Parathyroid adenoma (tissue), 2 donors: ENCODE measurements around the gene SREBF1.

Experiments used
- H2AFZ ChIP-seq: fragments of 300-600 bp; sonication (generic); one replicate; pipeline ENCODE4 v1.7.0; 2017; ENCODE audit warnings: antibody characterized with exemption, mild to moderate bottlenecking
- H3K27ac ChIP-seq: fragments of 300-600 bp; sonication (generic); one replicate; pipeline ENCODE4 v1.7.0; 2017
- H3K27me3 ChIP-seq: fragments of 300-600 bp; sonication (generic); one replicate; pipeline ENCODE4 v1.7.0; 2017; ENCODE audit warnings: low read length; ENCODE audit not compliant: control insufficient read depth, insufficient read depth
- H3K36me3 ChIP-seq: fragments of 300-600 bp; sonication (generic); one replicate; pipeline ENCODE4 v1.7.0; 2017; ENCODE audit warnings: low read length; ENCODE audit not compliant: control insufficient read depth, insufficient read depth
- H3K4me1 ChIP-seq: fragments of 300-600 bp; sonication (generic); one replicate; pipeline ENCODE4 v1.7.0; 2017; ENCODE audit warnings: control low read depth
- H3K4me2 ChIP-seq: fragments of 300-600 bp; sonication (generic); one replicate; pipeline ENCODE4 v1.7.0; 2017; ENCODE audit warnings: low read length
- H3K4me3 ChIP-seq: fragments of 300-600 bp; sonication (generic); one replicate; pipeline ENCODE4 v1.7.0; 2017; ENCODE audit warnings: low read depth, low read length
- H3K79me2 ChIP-seq: fragments of 300-600 bp; sonication (generic); one replicate; pipeline ENCODE4 v1.7.0; 2017; ENCODE audit warnings: control low read depth
- H3K9ac ChIP-seq: fragments of 300-600 bp; sonication (generic); one replicate; pipeline ENCODE4 v1.7.0; 2017; ENCODE audit warnings: mild to moderate bottlenecking
- H3K9me3 ChIP-seq: fragments of 300-600 bp; sonication (generic); one replicate; pipeline ENCODE4 v1.7.0; 2017; ENCODE audit warnings: low read length; ENCODE audit not compliant: control insufficient read depth
- TF ChIP-seq, protein P1 (sequence below): fragments of 300-600 bp; sonication (generic); IDR thresholded peaks from one replicate; pipeline ENCODE4 v1.7.0; 2017; ENCODE audit warnings: antibody characterized with exemption, mild to moderate bottlenecking
- donor health status: primary hyperparathyroidism.

Gene SREBF1

DNA sequence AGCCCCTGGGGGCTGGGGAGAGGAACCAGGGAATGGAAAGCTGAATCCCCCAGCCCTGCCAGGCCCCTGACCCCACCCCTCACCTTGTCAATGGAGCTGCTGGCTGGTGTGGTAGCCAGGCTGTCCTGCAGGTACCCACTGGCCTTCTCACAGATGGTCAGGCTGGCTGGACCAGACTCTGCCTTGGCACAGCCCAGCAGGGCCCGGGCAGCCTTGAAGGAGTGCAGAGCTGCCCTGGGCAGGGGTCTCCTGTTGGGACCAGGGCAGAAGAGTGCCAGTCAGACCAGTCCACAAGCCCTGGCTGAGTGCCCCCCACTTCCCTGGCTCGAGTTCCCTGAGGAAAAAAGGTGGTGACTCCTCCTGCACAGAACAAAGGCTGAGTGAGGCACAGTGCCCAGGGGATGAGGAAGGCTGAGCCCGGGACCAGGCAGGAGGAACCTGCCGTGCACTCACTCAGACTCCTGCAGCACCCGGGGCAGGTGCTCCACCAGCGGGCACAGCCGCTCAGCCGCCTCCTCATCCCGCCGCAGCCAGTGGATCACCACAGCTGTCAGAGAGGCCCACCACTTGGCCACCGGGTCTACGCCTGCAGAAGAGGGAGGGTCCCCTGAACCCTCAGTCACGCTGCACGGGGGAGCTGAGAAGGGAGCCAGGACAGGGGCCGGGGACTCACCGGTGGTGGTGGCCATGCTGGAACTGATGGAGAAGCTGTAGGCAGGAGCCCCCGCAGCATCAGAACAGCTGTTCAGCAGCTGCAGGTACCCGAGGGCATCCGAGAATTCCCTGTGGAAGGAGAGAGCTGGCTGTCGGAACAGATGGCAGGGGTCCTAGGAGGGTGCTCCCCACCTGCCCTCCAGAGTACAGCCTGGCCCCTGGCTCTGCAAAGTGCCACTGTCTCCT, 22.4 kb downstream of the SREBF1 start:
- no peaks in the 10 kb centered on the region for H3K36me3 ChIP-seq

DNA sequence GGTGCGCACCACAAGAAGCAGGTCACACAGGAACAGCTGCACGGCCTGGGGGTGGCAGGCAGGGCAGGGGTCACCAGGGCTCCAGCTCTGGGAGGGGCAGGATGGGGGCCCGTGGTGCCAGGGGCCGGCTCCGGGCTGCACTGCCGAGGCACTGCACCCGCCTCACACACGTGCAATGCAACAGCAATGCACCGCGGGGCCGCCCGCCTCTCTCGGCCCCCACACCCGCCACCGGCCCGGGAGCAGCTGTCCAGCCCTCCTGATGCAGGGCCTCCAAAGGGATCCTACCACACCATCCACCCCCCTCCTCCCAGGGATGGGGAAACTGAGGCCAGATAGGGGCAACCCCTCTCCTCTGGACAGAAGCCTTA, 23.1 kb downstream of the SREBF1 start:
- TF ChIP-seq, protein P1, sequence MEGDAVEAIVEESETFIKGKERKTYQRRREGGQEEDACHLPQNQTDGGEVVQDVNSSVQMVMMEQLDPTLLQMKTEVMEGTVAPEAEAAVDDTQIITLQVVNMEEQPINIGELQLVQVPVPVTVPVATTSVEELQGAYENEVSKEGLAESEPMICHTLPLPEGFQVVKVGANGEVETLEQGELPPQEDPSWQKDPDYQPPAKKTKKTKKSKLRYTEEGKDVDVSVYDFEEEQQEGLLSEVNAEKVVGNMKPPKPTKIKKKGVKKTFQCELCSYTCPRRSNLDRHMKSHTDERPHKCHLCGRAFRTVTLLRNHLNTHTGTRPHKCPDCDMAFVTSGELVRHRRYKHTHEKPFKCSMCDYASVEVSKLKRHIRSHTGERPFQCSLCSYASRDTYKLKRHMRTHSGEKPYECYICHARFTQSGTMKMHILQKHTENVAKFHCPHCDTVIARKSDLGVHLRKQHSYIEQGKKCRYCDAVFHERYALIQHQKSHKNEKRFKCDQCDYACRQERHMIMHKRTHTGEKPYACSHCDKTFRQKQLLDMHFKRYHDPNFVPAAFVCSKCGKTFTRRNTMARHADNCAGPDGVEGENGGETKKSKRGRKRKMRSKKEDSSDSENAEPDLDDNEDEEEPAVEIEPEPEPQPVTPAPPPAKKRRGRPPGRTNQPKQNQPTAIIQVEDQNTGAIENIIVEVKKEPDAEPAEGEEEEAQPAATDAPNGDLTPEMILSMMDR: no peak
- H3K36me3 ChIP-seq: no peaks in the 10 kb centered on the region
- no peak overlapping the region for H3K4me3 ChIP-seq
- no peaks in the 10 kb centered on the region for H3K27me3 ChIP-seq
- H2AFZ ChIP-seq: no peak overlapping the region
- no peak overlapping the region for H3K4me2 ChIP-seq
- no peak overlapping the region for H3K27ac ChIP-seq
- H3K9ac ChIP-seq: no peak overlapping the region
- H3K4me1 ChIP-seq: peaks cover 9% of the 10 kb centered on the region
- H3K79me2 ChIP-seq: peaks cover 1% of the 10 kb centered on the region
- H3K9me3 ChIP-seq: no peaks in the 10 kb centered on the region

More for the DNA sequence above, 22.4 kb downstream of the SREBF1 start:
- Histone ChIP-seq H3K27me3 (no peaks in the 10 kb centered on the region), H2AFZ (no peak overlapping the region), H3K79me2 (no peaks in the 10 kb centered on the region), H3K9me3 (no peaks in the 10 kb centered on the region), H3K9ac (no peak overlapping the region), H3K27ac (no peak overlapping the region), H3K4me2 (no peak overlapping the region), H3K4me3 (no peak overlapping the region), H3K4me1 (peaks cover 9% of the 10 kb centered on the region)
- TF ChIP-seq, protein P1: no peak

DNA sequence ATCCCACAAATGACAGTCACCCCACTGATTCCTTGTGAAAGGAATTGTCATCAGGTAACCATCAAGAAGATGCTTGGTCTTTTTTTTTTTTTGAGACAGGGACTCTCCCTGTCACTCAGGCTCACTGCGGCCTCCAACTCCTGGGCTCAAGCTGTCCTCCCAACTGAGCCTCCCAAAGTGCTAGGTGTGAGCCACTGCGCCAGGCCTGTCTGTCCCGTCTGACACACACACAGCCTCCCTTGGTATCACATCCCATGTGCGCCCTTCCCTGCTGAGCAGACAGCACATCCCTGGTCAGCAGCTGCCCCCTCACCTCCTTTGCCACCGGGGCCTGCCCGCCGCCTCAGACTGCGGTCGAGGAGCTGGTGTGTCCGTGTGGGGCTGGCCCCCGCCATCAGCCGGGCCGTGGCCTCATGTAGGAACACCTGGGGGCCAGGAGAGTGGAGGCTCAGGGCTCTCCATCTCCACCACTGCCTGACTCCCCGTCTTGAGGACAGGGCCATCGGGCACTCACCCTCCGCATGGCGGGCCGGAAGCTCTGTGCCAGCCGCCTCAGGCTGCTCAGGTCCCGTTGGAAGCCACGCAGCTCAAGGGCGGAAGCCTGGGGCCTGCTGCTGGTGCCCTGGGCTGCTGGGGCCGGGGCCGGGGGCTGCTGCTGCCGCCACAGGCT, 23.6 kb downstream of the SREBF1 start:
- no peaks in the 10 kb centered on the region for H3K27me3 ChIP-seq
- TF ChIP-seq, protein P1: no peak
- no peak overlapping the region for H3K4me3 ChIP-seq
- no peak overlapping the region for H3K4me2 ChIP-seq
- peaks cover 2% of the 10 kb centered on the region for H3K79me2 ChIP-seq
- no peaks in the 10 kb centered on the region for H3K36me3 ChIP-seq
- no peaks in the 10 kb centered on the region for H3K9me3 ChIP-seq
- H3K9ac ChIP-seq: no peak overlapping the region
- H3K4me1 ChIP-seq: peaks cover 9% of the 10 kb centered on the region
- H3K27ac ChIP-seq: no peak overlapping the region
- H2AFZ ChIP-seq: no peak overlapping the region

DNA sequence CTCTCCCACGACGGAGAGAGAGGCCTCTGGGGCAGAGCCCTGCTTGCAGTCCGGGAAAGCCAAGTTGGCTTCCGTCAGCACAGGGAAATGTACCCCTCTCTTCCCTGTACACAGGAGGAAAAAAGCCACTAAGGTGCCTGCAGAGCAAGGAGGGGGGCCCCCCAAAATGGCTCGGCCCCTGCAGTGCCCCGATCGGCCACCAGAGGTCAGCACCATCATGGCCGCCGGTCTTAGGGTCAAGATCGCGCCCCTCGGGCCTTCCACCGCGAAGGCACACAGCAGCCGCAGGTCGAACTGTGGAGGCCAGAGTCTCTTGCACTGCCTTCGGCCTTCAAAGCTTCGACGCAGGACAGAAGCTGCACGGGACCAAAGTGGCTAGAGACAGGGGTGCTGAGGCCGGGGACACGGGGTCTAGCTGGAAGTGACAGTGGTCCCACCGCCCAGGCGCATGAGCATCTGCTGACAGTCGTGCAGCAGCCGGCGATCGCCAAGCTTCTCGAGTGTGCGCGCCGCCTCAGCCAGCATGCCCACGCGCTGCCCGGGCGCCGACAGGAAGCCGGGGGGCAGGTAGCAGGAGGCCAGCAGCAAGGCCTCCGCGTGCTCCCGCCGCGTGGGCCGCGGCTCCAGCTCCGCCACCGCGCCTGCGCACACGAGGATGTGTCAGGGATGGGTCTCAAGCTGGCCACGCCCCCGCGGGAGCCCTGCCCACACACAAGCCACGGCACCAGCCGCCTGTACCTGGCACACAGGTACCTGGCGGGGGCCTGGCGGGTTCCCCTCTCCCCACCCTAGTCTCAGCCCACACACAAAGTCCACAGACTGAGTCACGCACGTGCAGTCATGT, 24.4 kb downstream of the SREBF1 start:
- H3K9ac ChIP-seq: no peak overlapping the region
- H3K27ac ChIP-seq: peak overlapping the region; percentile 15
- peak overlapping the region; percentile 27 for H3K4me2 ChIP-seq
- peaks cover 9% of the 10 kb centered on the region for H3K4me1 ChIP-seq
- H2AFZ ChIP-seq: no peak overlapping the region
- H3K27me3 ChIP-seq: no peaks in the 10 kb centered on the region
- H3K79me2 ChIP-seq: peaks cover 2% of the 10 kb centered on the region
- no peak overlapping the region for H3K4me3 ChIP-seq
- TF ChIP-seq, protein P1: peak; percentile 100
- no peaks in the 10 kb centered on the region for H3K36me3 ChIP-seq
- no peaks in the 10 kb centered on the region for H3K9me3 ChIP-seq
